Skin of body (tissue), 1 donor: ENCODE results near the gene MEP1A. TPM values are rescaled to one million over a fixed set of nuclear protein-coding genes. Genes with fewer than 3 reads are reported as not detected.

Experiments used
- total RNA-seq: library from RNA; depleted of rRNA; stranded (reverse); fragments of >200 nt; gene quantifications from one replicate; pipeline ENCODE4 v1.2.3, GENCODE V29; 2014

The MEP1A gene
- total RNA-seq, 1 donor from 2014 or later = not detected

Other genes with a start within 250 kb of the MEP1A start
- gene CYP39A1, start 140.6 kb upstream of the MEP1A start, total RNA-seq = 10.8 TPM
- 20.7 TPM for gene SLC25A27, start 140.4 kb upstream of the MEP1A start, total RNA-seq
- gene TDRD6, start 105.5 kb upstream of the MEP1A start, total RNA-seq = 0.20 TPM
- 2.0 TPM for gene PLA2G7, start 58.0 kb upstream of the MEP1A start, total RNA-seq
- not detected for gene ANKRD66, start 46.5 kb upstream of the MEP1A start, total RNA-seq
- 24.4 TPM for gene ADGRF5, start 128.5 kb downstream of the MEP1A start, total RNA-seq
- gene ADGRF1, start 248.9 kb downstream of the MEP1A start, total RNA-seq = 0.10 TPM